Activated CD8-positive, alpha-beta memory T cell treated with anti-CD3 and anti-CD28 coated beads, Interleukin-2, amount 50 U/mL, for 1 hour (primary cell): ENCODE data around the gene CTNND1.
"Not testable (repeated sequence)": the region's sequence is repeated elsewhere in the genome, so short reads cannot be mapped to it uniquely, and the experiment has no call there.

ENCODE experiments used
- DNase-seq: peaks from one replicate; pipeline ENCODE4 v3.0.0-alpha.2; 2020; ENCODE audit errors: extremely low read depth

The CTNND1 gene

GRCh38 chr11:57792870-57793269 lies 31.3 kb downstream of the CTNND1 start:
- no peak for DNase-seq

DNA sequence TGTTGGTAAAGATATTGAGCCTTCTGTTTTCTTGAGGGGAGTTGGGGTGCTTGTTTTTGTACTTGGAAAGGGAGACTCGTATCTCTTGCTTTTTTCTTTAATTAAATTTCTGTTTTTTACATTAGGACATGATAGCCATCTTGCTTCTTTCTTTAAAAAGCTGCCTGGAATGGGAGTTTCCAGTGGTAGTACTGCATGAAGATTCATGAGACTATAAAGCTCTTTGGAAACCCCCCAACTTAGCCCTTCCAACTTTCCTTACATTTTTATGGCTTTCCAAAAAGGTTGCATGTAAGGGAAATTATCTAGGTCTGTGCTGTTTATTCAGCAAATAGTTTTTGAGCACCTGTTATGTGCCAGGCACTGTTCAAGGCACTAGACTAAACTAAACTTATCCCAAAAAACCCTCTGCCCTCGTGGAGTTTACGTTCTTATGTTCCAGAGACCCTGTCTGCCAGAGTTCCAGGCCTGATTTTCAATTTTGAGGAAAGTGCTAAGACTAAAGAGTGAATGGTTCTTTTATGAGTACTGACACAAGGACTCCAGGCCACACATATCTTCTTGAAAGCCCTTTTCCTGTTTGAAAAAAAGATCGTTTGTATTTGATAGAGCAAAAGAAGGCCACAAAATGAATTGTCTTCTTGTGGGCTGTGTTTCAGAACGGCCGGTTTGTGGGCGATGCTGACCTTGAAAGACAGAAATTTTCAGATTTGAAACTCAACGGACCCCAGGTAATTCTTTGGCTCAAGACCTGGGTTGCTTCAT lies 31.9 kb downstream of the CTNND1 start:
- no peak for DNase-seq

DNA sequence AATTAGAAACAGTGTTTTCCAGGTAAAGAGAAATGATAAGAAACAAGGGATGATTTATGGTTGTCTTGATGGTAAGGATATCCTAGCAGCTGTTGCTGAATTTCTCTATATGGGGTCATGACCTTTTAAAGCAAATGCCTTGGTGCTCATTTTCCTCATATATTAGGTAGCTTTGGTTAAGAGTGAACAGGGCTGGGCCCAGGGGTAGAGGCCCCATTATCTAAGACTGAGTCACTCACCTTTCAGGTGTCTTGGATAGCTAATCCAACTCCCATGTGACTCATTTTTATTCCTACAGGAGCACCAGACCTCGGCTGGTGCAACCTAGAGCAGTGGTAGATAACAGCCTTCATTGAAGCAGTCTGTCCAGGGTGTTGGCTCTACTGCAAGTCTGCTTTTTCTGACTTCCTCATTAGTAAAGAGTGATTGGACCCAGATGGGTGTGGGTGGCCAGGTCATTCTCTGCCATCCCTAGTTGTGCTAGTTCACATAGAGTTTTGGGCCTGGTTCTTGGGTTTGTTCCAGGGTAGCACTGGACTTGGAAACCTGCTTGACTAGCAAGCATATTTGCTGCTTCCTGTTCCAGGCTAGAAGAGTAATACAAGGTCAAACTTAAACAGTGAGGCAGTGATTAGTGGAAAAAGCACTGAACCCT lies 37.4 kb downstream of the CTNND1 start:
- no peak for DNase-seq

DNA sequence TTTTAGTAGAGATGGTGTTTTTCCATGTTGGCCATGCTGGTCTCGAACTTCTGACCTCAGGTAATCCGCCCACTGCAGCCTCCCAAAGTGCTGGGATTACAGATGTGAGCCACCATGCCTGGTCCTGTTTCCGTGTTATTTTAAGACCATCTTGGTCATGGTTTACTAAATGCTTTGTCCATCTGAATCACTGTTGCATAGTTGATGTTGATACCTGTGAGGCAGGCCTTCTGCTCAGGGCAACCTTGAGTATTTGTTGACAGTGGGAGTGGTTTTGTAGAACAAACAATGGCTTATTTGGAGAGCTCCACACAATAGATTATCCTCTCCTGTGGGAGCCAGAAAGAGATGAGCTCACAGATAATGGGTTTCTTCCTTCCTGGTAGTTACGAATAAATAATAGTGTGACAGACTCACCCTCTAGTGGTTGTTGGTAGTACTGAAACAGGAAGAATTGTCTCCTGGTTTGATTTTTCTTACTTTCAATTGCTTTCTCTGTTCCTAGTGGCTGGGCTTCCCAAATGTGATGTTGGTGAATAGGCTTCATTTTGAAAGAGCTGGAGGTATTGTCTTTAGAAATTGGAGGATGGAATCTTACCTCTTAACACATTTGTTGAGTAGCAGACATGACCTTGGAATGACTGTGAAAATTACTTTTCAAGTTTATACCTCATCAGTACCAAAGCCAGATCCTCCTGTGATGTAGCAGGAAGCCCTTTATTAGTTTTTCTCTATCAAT lies 39.0 kb downstream of the CTNND1 start:
- DNase-seq, result no peak

GRCh38 chr11:57801183-57801485 lies 39.5 kb downstream of the CTNND1 start:
- DNase-seq, result no peak

DNA sequence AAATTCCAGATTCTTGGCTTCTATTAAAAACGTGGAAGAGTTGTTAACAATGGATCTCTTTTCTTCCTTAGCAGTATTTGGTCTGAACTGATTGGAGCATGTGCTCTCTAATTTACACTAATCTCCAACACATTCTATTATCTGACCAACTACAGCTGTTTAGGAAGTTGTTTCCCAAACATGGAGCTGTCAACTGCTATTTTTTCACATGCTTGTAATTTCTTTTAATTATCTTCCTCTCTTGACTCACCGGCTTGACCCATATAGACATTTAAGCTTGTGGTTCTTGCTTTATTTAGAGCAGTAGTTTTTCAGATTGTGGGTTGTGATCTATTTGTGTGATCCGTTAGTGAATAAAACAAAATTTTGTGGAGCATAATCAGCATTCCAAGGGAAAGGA lies 40.8 kb downstream of the CTNND1 start:
- DNase-seq, result no peak

GRCh38 chr11:57804466-57804865 lies 42.9 kb downstream of the CTNND1 start:
- DNase-seq, result no peak

- no peak for DNase-seq
These were observed 44.2 kb downstream of the CTNND1 start for GRCh38 chr11:57805780-57806179.

- DNase-seq, result no peak
These were observed 51.0 kb downstream of the CTNND1 start for GRCh38 chr11:57812634-57813033.

DNA sequence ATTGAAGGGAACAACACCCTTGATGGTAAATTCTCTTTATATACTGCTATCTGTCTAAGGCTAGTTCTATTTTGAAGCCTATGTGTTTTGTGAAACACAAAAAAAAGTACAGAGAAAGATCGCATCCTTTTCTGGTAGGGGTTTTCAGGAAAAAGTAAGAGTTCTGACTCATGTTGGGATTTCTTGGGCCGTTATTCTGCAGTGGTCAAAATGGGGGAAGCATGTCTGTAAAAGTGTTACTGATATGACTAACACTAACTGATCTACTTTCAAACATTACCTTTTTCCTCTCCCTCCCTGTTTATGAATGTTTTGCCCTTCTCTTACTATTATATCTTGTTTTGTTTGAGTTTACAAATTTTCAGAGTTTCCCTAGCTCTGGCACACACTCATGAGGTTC lies 53.9 kb downstream of the CTNND1 start:
- DNase-seq, result no peak

GRCh38 chr11:57815877-57816276 lies 54.3 kb downstream of the CTNND1 start:
- DNase-seq, result no peak

- DNase-seq, result no peak
These were observed 57.2 kb downstream of the CTNND1 start for GRCh38 chr11:57818812-57819211.

DNA sequence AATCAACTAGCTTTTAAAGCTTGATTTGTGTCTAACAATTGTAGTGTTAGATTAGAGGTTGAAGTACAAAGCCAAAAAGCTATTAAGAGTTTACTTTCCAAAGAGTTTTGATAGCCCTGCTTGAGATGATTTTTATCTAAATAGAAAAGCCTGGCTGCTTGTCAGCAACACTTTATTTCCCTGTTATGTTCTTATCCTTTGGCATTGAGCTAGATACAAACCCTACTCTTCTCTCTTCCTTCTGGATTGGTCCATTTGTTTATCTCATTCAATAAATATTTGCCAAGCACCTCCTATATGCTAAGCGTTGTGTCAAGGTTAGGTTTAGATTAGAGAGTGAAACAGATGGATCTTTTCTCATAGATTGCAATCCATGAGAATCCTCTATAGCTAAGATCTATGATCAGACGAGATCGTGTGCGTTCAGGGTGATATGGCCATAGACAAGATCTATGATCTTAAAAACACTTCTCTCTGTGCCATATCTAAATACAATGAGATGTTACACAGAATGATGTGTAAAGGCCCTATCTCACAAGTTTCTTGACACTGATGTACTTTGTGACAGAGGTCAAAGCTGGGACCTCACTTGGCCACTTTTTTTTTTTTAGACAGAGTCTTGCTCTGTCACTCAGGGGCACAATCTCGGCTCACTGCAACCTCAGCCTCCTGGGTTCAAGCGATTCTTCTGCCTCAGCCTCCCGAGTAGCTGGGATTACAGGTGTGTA lies 57.8 kb downstream of the CTNND1 start:
- no peak for DNase-seq

- DNase-seq, result no peak
These were observed 62.3 kb downstream of the CTNND1 start for GRCh38 chr11:57823859-57824258.

GRCh38 chr11:57834852-57835251 lies 73.2 kb downstream of the CTNND1 start:
- DNase-seq, result no peak

DNA sequence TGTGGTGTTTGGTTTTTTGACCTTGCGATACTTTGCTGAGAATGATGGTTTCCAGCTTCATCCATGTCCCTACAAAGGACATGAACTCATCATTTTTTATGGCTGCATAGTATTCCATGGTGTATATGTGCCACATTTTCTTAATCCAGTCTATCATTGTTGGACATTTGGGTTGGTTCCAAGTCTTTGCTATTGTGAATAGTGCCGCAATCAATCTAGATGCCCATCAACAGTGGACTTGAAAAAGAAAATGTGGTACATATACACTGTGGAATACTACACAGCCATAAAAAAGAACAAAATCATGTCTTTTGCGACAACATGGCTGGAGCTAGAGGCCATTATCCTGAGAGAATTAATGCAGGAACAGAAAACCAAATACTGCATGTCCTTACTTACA lies 77.0 kb downstream of the CTNND1 start:
- not testable (repeated sequence) for DNase-seq

DNA sequence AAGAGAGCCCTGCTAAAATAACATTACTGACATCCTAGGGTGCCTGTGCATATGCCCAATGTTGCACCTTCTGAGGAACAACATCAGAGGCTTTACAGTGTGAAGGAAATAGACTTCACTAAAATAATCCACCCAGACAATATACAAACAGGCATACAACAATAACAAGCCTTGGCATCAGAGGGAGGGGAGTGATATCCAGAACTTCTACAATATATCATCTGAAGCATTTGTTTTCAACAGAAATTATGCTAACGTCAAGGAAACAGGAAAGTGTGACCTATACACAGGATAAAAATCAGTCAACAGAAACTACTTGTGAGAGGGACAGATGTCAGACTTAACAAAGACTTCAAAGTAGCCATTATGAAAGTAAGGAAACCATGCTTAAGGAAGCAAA lies 81.3 kb downstream of the CTNND1 start:
- no peak for DNase-seq

DNA sequence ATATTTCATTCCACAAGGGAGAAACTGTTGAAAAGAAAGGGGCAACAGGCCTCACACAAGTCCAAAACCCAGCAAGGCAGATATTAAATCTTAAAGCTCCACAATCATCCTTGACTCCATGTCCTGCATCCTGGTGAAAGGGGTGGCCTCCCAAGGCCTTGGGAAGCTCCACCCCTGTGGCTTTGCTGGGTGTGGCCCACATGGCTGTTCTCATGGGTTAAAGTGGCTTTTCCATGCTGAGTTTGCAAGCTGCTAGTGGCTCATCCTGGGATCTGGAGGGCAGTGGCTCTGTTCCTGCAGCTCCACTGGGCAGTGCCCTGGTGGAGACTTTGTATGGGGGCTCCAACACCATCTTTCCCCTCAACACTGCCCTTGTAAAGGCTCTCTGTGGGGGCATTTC lies 106.4 kb downstream of the CTNND1 start:
- no peak for DNase-seq

- no peak for DNase-seq
These were observed 106.9 kb downstream of the CTNND1 start for GRCh38 chr11:57868491-57868890.
